Fibroblast of villous mesenchyme (primary cell): ENCODE measurements around the gene CASP3. TPM values are rescaled to one million over a fixed set of nuclear protein-coding genes. Genes with fewer than 3 reads are reported as not detected.
"Not testable (repeated sequence)": the region's sequence is repeated elsewhere in the genome, so short reads cannot be mapped to it uniquely, and the experiment has no call there.

ENCODE experiments used
- DNase-seq: peaks from one replicate; pipeline ENCODE4 v3.0.0-alpha.2; 2010; ENCODE audit warnings: low read depth
- H3K4me3 ChIP-seq: 2 replicates; pipeline ENCODE4 v1.5.1; 2011; ENCODE audit warnings: low read depth, mild to moderate bottlenecking, low read length
- CTCF ChIP-seq: IDR thresholded peaks from 2 replicates; pipeline ENCODE4 v1.5.1; 2012; ENCODE audit warnings: low read depth, mild to moderate bottlenecking, low read length; ENCODE audit not compliant: insufficient read depth
- total RNA-seq: library from RNA; depleted of rRNA; stranded (reverse); fragments of >200 nt; gene quantifications from 2 replicates; pipeline ENCODE4 v1.2.3, GENCODE V29; 2012

Gene CASP3
- total RNA-seq, 1 donor = 110 TPM

- TF ChIP-seq CTCF = no peak
- no peak for DNase-seq
Observed at GRCh38 chr4:184668096-184668495, 18.8 kb upstream of the CASP3 start.

GRCh38 chr4:184666670-184667069, 17.4 kb upstream of the CASP3 start:
- H3K4me3 ChIP-seq = no peak overlapping the region
- TF ChIP-seq CTCF = no peak
- no peak for DNase-seq

More at GRCh38 chr4:184668096-184668495, 18.8 kb upstream of the CASP3 start:
- no peak overlapping the region for H3K4me3 ChIP-seq

GRCh38 chr4:184664445-184665210, 15.4 kb upstream of the CASP3 start:
- H3K4me3 ChIP-seq = no peak overlapping the region
- peak; percentile 59 for DNase-seq
- TF ChIP-seq CTCF = no peak

- H3K4me3 ChIP-seq = no peak overlapping the region
- TF ChIP-seq CTCF = no peak
- DNase-seq = no peak
Observed at GRCh38 chr4:184662236-184662635, 13.0 kb upstream of the CASP3 start.

- no peak for TF ChIP-seq CTCF
- no peak overlapping the region for H3K4me3 ChIP-seq
- no peak for DNase-seq
Observed at GRCh38 chr4:184660978-184661377, 11.7 kb upstream of the CASP3 start.

- DNase-seq = not testable (repeated sequence)
Observed at GRCh38 chr4:184657820-184658219, 8.6 kb upstream of the CASP3 start.

GRCh38 chr4:184657144-184657543, 7.9 kb upstream of the CASP3 start:
- DNase-seq = no peak
- H3K4me3 ChIP-seq = no peak overlapping the region
- TF ChIP-seq CTCF = no peak

More at GRCh38 chr4:184657820-184658219, 8.6 kb upstream of the CASP3 start:
- H3K4me3 ChIP-seq = not testable (repeated sequence)
